GM12872 (cell line): Measurements from ENCODE around the gene TRIM15.

Experiments used
- TF ChIP-seq, protein P1 (sequence below): IDR thresholded peaks from 3 replicates; pipeline ENCODE4 v1.5.1; 2011; ENCODE audit warnings: low read depth, mild to moderate bottlenecking, low read length, moderate library complexity; ENCODE audit not compliant: insufficient read depth

The TRIM15 gene

GRCh38 chr6:30169658-30170614 is 6.6 kb downstream of the TRIM15 start:
- TF ChIP-seq, protein P1, sequence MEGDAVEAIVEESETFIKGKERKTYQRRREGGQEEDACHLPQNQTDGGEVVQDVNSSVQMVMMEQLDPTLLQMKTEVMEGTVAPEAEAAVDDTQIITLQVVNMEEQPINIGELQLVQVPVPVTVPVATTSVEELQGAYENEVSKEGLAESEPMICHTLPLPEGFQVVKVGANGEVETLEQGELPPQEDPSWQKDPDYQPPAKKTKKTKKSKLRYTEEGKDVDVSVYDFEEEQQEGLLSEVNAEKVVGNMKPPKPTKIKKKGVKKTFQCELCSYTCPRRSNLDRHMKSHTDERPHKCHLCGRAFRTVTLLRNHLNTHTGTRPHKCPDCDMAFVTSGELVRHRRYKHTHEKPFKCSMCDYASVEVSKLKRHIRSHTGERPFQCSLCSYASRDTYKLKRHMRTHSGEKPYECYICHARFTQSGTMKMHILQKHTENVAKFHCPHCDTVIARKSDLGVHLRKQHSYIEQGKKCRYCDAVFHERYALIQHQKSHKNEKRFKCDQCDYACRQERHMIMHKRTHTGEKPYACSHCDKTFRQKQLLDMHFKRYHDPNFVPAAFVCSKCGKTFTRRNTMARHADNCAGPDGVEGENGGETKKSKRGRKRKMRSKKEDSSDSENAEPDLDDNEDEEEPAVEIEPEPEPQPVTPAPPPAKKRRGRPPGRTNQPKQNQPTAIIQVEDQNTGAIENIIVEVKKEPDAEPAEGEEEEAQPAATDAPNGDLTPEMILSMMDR, result peak; percentile 84

DNA sequence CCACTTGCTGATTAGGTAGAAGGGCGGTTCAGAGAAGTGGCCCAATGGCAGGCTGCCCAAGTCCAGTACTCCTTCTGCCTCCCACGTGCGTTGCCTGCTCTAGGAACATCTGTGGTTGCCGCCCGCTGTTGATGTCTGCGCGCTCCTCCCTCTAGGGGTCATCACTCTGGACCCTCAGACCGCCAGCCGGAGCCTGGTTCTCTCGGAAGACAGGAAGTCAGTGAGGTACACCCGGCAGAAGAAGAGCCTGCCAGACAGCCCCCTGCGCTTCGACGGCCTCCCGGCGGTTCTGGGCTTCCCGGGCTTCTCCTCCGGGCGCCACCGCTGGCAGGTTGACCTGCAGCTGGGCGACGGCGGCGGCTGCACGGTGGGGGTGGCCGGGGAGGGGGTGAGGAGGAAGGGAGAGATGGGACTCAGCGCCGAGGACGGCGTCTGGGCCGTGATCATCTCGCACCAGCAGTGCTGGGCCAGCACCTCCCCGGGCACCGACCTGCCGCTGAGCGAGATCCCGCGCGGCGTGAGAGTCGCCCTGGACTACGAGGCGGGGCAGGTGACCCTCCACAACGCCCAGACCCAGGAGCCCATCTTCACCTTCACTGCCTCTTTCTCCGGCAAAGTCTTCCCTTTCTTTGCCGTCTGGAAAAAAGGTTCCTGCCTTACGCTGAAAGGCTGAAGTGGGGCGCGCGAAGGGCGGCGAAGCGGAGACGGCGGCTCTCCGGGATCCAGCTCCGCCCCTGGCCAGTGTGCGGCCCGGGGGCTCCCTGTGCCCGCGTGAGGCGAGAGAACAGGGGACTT is 8.5 kb downstream of the TRIM15 start:
- TF ChIP-seq, protein P1, result no peak

DNA sequence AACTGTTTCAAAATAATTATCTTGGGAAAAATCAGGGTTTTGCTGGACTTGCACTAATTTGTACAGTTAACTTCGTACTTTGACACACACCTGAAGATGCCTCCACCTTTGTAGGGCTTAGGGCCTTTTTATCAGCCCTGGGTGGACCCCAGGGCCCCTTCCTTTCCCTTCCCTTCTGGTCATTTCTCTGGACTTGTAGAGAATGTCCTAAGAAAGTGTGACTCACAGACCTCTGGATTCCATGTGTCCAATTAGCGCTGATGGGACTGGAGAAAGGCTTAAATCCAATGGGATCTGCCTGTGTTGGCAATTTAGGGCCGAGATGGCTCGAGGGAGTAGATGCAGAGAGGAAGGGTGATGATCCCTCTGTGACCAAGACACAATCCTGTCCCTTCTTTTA is 9.3 kb downstream of the TRIM15 start:
- TF ChIP-seq, protein P1, result no peak

- TF ChIP-seq, protein P1, result no peak
Observed at GRCh38 chr6:30175765-30176164, 12.4 kb downstream of the TRIM15 start.

GRCh38 chr6:30178837-30179236 is 15.5 kb downstream of the TRIM15 start:
- TF ChIP-seq, protein P1, result no peak

DNA sequence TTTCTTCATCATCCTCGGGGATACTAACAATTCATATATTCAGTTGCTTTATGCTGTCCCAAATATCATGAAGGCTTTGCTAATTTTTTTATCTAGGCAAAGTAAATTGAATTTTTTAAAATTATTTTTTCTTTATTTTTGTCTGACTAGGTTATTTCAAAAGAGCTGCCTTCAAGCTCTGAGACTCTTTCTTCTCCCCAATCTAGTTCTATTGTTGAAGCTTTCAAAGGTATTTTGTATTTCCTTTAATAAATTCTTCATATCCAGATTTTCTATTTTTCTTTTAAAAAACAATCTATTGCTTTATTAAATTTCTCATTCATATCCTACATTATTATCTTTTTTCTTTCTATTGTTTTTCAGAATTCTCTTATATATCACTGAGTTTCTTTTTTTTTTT is 16.8 kb downstream of the TRIM15 start:
- TF ChIP-seq, protein P1, result no peak

GRCh38 chr6:30184417-30185031 is 21.2 kb downstream of the TRIM15 start:
- TF ChIP-seq, protein P1, result no peak
